ENCODE measurements around the gene ACTN1.

GRCh38 chr14:68877993-68878575, 101.0 kb downstream of the ACTN1 start:
- TF ChIP-seq CTCF (IDR thresholded peaks at IDR 0.05; ENCODE audit: control extremely low read depth in 1 of 3, insufficient read depth in 1 of 3, low read depth in 1 of 3, low read length in 3 of 3): no peak
- TF ChIP-seq, protein P1, sequence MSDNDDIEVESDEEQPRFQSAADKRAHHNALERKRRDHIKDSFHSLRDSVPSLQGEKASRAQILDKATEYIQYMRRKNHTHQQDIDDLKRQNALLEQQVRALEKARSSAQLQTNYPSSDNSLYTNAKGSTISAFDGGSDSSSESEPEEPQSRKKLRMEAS (IDR thresholded peaks at IDR 0.05): no peak
- TF ChIP-seq EZH2 (IDR thresholded peaks at IDR 0.05; ENCODE audit: low read depth, low read length, severe bottlenecking): no peak
- no peak for TF ChIP-seq POLR2A (IDR thresholded peaks at IDR 0.05; ENCODE audit: control extremely low read depth in 1 of 2, low read depth in 2 of 2, low read length in 2 of 2)
- no peak for TF ChIP-seq RAD21 (IDR thresholded peaks at IDR 0.05 in 1 of 2, conservative IDR thresholded peaks at IDR 0.05 in 1 of 2; ENCODE audit: low read depth in 2 of 2, low read length in 2 of 2)
- no peak for TF ChIP-seq CHD2 (IDR thresholded peaks at IDR 0.05; ENCODE audit: low read length)
- TF ChIP-seq RNF2 (IDR thresholded peaks at IDR 0.05; ENCODE audit: borderline replicate concordance, low read depth, low read length, missing control alignments, poor library complexity, severe bottlenecking): no peak
- no peak for TF ChIP-seq JUND (IDR thresholded peaks at IDR 0.05; ENCODE audit: low read length)
- no peak for TF ChIP-seq GABPA (IDR thresholded peaks at IDR 0.05; ENCODE audit: borderline replicate concordance, insufficient read depth, low read length)
- no peak for TF ChIP-seq CEBPB (IDR thresholded peaks at IDR 0.05; ENCODE audit: low read depth, low read length)
- TF ChIP-seq SRF (IDR thresholded peaks at IDR 0.05; ENCODE audit: low read depth, low read length): no peak
- TF ChIP-seq SIX5 (IDR thresholded peaks at IDR 0.05; ENCODE audit: low read depth, low read length): no peak
- no peak for TF ChIP-seq JUN (IDR thresholded peaks at IDR 0.05; ENCODE audit: low read depth, low read length)

Data from H1 (cell line).